ENCODE data around the gene ARID4B.

ARID4B gene

DNA sequence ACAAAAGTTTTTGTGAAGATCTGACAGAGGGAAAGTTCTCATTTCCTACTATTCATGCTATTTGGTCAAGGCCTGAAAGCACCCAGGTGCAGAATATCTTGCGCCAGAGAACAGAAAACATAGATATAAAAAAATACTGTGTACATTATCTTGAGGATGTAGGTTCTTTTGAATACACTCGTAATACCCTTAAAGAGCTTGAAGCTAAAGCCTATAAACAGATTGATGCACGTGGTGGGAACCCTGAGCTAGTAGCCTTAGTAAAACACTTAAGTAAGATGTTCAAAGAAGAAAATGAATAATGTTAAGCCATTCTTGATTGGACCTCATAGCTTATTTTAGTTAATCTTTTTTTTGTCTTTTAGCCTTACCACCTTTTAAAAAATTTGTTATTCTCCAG is 14.5 kb upstream of the ARID4B start:
- POLR2A ChIA-PET (ENCODE audit: low non-redundant PET), result no interaction called here
- H3K27ac ChIP-seq, result no peak overlapping the region
- TF ChIP-seq, protein P1, sequence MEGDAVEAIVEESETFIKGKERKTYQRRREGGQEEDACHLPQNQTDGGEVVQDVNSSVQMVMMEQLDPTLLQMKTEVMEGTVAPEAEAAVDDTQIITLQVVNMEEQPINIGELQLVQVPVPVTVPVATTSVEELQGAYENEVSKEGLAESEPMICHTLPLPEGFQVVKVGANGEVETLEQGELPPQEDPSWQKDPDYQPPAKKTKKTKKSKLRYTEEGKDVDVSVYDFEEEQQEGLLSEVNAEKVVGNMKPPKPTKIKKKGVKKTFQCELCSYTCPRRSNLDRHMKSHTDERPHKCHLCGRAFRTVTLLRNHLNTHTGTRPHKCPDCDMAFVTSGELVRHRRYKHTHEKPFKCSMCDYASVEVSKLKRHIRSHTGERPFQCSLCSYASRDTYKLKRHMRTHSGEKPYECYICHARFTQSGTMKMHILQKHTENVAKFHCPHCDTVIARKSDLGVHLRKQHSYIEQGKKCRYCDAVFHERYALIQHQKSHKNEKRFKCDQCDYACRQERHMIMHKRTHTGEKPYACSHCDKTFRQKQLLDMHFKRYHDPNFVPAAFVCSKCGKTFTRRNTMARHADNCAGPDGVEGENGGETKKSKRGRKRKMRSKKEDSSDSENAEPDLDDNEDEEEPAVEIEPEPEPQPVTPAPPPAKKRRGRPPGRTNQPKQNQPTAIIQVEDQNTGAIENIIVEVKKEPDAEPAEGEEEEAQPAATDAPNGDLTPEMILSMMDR (conservative IDR thresholded peaks at IDR 0.05; ENCODE audit: low read depth), result no peak
- DNase-seq (ENCODE audit: low spot score), result no peak
- CTCF ChIA-PET, result interaction anchor here (0.6 kb wide), 2 partner anchors 12 to 69 kb away, joined by 3 to 6 read pairs; no protein-coding TSS in a partner anchor

- POLR2A ChIA-PET (ENCODE audit: low non-redundant PET), result no interaction called here
- CTCF ChIA-PET, result interaction anchor here (0.5 to 0.6 kb wide), 2 partner anchors 32 to 68 kb away, joined by 3 read pairs; no protein-coding TSS in a partner anchor
Observed at GRCh38 chr1:235342039-235342438, 14.1 kb upstream of the ARID4B start.

GRCh38 chr1:235341334-235341733 is 13.4 kb upstream of the ARID4B start:
- CTCF ChIA-PET, result no interaction called here
- DNase-seq (ENCODE audit: low spot score), result no peak
- POLR2A ChIA-PET (ENCODE audit: low non-redundant PET), result no interaction called here
- H3K27ac ChIP-seq, result no peak overlapping the region
- TF ChIP-seq, protein P1 (conservative IDR thresholded peaks at IDR 0.05; ENCODE audit: low read depth), result no peak

More at GRCh38 chr1:235342039-235342438, 14.1 kb upstream of the ARID4B start:
- H3K27ac ChIP-seq, result no peak overlapping the region
- DNase-seq (ENCODE audit: low spot score), result no peak
- TF ChIP-seq, protein P1 (conservative IDR thresholded peaks at IDR 0.05; ENCODE audit: low read depth), result no peak

- POLR2A ChIA-PET (ENCODE audit: low non-redundant PET), result no interaction called here
- no peak for DNase-seq (ENCODE audit: low spot score)
- TF ChIP-seq, protein P1 (conservative IDR thresholded peaks at IDR 0.05; ENCODE audit: low read depth), result no peak
- CTCF ChIA-PET, result interaction anchor here (0.5 kb wide), 1 partner anchor 104 kb away, joined by 5 read pairs; no protein-coding TSS in a partner anchor
- no peak overlapping the region for H3K27ac ChIP-seq
Observed at GRCh38 chr1:235339746-235340145, 11.8 kb upstream of the ARID4B start.

DNA sequence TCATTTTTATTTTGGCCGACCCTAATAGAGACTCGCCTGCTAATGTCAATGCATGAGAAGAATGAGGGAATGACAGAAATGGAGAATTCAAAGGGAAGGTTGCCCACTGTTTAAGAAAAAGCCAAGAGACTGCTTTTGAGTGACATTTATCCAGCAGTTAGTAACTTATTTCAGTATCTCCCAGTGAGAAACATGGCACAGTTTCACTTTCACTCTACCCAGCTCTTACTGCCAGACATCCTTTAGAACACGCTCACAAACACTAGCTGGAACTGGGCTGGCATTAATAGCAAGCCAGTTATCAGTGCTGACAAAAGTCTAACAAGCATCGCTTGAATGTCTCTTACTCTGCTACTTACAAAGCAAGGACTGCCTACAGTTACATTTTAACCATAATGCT is 8.9 kb upstream of the ARID4B start:
- DNase-seq (ENCODE audit: low spot score), result no peak
- no peak overlapping the region for H3K27ac ChIP-seq
- TF ChIP-seq, protein P1 (conservative IDR thresholded peaks at IDR 0.05; ENCODE audit: low read depth), result no peak
- ChIA-PET CTCF (no interaction called here), POLR2A (ENCODE audit: low non-redundant PET) (no interaction called here)

DNA sequence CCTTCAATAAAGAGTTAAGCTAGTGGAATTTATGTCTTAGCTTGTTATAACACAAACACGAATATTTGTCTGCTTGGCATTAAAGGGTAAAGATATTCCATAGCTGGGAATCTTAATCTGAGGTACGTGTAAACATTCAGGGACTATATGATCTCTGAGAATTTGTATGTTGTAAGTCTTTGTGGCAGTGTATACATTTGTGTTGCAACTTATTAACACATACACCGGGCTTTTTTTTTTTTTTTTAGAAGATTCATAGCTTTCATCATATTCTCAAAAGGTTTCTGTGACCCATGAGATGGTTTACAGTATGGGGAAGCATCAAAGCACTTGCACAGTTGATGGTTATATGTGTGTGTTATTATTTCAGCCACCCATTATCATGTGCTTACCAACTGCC is 3.4 kb upstream of the ARID4B start:
- ChIA-PET POLR2A (ENCODE audit: low non-redundant PET) (no interaction called here), CTCF (interaction anchor here (0.6 kb wide), 2 partner anchors 106 to 872 kb away, joined by 3 to 4 read pairs; no protein-coding TSS in a partner anchor)
- no peak for DNase-seq (ENCODE audit: low spot score)
- TF ChIP-seq, protein P1 (conservative IDR thresholded peaks at IDR 0.05; ENCODE audit: low read depth), result no peak
- H3K27ac ChIP-seq, result no peak overlapping the region

Data from RWPE1 (cell line).